Measurements from ENCODE around the gene TACC3.

DNA sequence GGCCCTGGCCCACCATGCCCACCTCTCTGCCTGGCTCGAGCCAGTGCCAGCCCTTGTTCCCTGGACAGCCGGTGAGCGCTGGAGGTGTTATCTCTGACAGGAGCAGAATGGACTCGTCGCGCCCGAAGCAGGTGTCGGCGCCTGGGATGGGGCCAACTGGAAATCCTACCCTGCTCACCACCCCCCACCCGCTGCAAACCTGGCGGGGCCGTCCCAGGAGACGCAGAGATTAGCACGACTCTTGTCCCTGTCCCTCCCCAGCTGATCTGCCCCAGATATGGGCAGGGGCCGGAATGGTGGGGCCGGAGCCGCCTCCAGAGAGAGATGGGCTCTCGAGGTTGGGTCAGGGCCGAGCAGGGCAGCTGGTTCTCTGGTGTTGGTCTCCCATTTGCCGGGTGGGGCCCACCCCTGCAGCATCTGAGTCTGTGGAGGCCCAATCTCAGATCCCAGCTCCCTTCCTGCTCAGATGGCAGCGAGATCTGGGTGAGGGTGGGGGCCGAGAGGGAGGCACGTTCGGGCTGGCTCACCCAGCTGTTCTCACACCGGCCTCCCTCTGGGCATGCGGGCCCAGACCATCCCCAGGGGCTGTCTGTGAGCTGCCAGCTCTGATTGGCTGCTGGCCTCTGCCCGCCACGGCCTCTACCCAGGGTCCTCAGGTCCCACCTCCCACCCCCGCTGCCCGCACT lies 51.7 kb downstream of the TACC3 start:
- TF ChIP-seq POLR2A (IDR thresholded peaks at IDR 0.05): no peak
- TF ChIP-seq, protein P1, sequence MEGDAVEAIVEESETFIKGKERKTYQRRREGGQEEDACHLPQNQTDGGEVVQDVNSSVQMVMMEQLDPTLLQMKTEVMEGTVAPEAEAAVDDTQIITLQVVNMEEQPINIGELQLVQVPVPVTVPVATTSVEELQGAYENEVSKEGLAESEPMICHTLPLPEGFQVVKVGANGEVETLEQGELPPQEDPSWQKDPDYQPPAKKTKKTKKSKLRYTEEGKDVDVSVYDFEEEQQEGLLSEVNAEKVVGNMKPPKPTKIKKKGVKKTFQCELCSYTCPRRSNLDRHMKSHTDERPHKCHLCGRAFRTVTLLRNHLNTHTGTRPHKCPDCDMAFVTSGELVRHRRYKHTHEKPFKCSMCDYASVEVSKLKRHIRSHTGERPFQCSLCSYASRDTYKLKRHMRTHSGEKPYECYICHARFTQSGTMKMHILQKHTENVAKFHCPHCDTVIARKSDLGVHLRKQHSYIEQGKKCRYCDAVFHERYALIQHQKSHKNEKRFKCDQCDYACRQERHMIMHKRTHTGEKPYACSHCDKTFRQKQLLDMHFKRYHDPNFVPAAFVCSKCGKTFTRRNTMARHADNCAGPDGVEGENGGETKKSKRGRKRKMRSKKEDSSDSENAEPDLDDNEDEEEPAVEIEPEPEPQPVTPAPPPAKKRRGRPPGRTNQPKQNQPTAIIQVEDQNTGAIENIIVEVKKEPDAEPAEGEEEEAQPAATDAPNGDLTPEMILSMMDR (IDR thresholded peaks at IDR 0.05): no peak
